D721Med (cell line): ENCODE measurements around the gene AVP.

Experiments used
- DNase-seq: peaks from one replicate; pipeline ENCODE4 v3.0.0; 2011; ENCODE audit warnings: low spot score; ENCODE audit not compliant: insufficient read length
- FAIRE-seq: peaks from 2 replicates; lab custom pipeline; 2011; peaks lifted over from hg19 to GRCh38; lab: Jason Lieb, UNC
- TF ChIP-seq, protein P1 (sequence below): IDR thresholded peaks from 2 replicates; pipeline ENCODE4 v1.5.1; 2012; ENCODE audit warnings: mild to moderate bottlenecking, control low read depth; ENCODE audit not compliant: insufficient read depth; ENCODE audit errors: missing control alignments

Gene AVP

DNA sequence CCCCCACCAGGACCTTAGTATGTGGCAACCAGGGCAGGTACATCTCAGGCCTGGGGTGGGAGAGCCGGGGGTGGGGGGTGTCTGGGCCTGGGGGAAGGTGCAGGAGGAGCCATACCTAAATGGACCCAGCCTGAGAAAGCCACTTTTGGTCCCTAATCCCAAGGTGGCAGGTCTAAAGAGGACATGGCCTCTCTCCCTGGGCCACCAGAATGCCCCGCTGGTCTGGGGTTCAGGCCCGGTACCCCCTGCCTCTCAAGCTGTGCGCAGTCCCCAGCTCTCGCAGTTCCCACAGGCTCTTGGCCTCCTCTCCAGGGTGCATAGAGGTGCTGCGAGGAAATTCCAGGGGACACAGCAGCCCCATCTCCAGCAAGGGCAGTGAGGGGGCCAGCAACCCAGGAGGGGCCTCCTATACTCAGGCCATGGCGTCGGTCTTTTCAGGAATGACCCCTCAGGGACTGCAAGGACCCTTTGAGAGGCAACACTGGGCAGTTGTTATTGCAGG lies 1.1 kb upstream of the AVP start:
- TF ChIP-seq, protein P1, sequence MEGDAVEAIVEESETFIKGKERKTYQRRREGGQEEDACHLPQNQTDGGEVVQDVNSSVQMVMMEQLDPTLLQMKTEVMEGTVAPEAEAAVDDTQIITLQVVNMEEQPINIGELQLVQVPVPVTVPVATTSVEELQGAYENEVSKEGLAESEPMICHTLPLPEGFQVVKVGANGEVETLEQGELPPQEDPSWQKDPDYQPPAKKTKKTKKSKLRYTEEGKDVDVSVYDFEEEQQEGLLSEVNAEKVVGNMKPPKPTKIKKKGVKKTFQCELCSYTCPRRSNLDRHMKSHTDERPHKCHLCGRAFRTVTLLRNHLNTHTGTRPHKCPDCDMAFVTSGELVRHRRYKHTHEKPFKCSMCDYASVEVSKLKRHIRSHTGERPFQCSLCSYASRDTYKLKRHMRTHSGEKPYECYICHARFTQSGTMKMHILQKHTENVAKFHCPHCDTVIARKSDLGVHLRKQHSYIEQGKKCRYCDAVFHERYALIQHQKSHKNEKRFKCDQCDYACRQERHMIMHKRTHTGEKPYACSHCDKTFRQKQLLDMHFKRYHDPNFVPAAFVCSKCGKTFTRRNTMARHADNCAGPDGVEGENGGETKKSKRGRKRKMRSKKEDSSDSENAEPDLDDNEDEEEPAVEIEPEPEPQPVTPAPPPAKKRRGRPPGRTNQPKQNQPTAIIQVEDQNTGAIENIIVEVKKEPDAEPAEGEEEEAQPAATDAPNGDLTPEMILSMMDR = no peak
- FAIRE-seq = no peak
- DNase-seq = no peak

DNA sequence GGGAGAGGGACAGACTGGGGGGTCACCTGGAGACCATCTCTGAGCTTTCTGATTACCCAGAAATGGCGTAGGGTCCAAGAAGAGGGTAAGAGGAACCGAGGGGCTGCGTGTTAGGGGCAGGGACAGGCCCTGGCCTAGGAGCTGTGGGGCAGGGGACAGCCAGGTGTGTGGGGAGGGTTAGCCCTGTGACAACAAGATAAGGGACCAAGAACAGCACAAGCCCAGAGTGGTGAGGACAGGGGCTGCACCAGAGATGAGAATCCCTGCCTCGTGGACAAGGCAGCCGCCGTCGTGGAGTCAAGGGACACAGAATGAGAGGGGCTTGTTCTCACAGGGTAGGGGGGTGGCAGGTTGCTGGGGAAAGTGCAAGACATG lies 449 bp upstream of the AVP start:
- TF ChIP-seq, protein P1 = no peak
- DNase-seq (no peak), FAIRE-seq (no peak)

DNA sequence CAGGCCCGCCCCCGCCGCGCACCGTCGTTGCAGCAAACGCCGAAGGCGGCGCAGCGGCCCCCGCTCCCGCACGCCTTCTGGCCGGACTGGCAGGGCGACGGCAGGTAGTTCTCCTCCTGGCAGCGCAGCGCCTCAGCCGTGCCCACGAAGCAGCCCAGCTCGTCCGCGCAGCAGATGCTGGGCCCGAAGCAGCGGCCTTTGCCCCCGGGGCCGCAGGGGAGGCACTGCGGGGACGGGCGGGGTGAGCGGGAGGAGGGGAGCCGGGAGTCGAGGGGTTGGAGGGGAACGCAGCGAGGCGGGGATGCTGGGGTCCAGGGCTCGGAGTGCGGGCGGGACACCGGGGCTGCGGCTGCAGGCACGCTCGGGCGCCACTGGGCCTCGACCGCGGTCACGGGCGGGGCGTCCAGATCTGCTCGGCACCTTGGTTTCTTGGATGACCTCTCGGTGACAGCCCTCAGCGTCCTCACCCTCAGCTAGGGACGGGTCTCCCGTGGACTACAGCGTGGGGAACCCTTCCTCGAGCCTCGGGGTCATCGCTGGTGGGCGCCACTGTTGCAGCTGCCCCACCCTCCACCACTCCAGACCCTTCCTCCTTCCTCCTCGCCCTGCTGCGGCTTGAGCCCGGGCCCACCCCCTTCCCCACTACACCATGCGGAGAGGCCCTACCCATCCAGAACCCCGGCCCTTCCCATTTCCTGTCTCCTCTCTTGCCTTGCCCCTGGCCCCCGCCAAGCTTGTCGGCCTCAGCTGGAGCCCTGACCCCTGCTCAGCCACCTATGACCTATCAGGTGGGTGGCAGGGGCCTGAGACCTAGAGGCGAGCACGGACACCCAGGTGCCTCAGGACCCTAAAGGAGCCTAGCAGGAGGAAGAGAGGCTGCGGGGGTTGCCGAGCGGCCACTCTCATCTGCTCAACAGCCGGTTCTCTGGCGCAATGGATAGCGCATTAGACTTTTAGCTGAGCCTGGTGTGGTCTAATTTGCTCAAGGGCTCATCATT lies 1.3 kb downstream of the AVP start:
- TF ChIP-seq, protein P1 = no peak
- FAIRE-seq (no peak), DNase-seq (no peak)

DNA sequence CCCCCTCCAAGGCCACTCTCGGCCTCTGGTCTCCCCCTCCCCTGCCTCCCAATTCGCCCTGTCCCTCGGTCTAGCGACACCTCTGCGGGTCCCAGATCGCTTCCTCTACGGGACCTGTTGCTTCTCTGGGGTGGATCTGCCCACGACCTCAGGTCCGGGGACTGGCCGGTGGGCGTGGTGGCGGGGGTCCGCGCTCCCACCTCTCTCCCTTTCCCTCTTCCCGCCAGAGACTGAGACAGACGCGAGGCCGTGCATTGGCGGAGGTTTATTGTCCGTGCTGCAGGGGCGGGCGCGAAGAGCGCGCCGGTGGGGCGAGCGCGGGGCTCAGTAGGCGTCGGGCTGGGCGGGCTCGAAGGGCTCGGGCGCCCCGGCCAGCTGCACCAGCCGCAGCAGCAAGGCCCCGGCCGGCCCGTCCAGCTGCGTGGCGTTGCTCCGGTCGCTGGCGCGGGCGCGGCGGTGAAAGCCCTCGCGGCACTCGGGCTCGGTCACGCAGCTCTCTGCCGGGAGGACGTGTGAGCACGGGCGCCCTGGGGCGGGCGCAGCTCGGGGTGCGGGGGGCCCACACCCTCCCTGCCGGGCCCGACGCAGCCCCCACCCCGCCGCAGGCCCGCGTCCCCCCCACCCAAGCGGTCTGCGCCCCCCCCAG lies 2.1 kb downstream of the AVP start:
- TF ChIP-seq, protein P1 = no peak
- DNase-seq (no peak), FAIRE-seq (no peak)

DNA sequence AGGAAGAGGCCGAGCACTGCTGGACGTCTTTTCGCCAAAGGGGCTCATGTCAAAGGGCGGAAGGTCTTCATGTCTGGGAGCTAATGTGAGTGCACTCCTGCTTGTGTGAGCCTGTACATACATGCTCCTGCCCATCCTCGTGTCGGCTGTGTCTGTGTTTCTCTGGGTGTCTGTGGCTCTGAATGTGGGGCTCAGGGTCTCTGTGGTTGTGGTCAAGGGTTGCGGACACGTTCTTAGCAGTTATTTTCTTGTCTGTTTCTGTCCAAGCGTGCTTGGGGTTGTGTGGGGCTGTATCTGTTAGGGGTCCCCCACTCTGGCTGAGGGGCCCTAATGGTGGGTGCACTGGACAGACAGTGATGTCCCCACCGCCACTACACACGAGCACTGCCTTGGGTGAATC lies 2.9 kb downstream of the AVP start:
- TF ChIP-seq, protein P1 = no peak
- FAIRE-seq = no peak
- no peak for DNase-seq

DNA sequence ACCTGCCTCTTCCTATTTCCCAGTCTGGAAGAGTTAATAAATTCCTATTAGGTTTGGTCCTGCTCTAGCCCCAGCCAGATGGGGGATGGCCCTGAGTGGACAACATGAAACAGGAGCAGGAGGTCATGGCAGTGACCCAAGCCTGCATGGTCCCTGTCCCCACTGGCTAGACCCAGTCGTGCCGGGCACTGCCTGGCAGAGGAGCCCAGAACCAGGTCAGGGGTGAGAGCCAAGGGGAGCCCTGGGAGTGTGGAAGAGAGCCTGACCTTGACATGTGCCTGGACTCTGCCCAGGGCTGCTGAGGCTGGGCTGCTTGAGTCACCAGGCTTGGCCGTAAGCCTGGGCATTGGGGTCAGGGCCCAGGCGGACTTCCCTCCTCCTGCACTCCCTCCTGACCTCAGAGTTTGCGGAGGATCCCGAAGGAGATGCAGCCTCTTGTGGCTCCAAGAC lies 3.6 kb downstream of the AVP start:
- TF ChIP-seq, protein P1 = no peak
- no peak for DNase-seq
- FAIRE-seq = no peak
